Measurements from ENCODE around the gene MS4A13. TPM values are rescaled to one million over a fixed set of nuclear protein-coding genes. Genes with fewer than 3 reads are reported as not detected.

Gene MS4A13
- total and polyA plus RNA-seq, 2 of the 8 experiments (the other 6 are each of a cell fraction or from before 2014, with no cell fraction given), result not detected

DNA sequence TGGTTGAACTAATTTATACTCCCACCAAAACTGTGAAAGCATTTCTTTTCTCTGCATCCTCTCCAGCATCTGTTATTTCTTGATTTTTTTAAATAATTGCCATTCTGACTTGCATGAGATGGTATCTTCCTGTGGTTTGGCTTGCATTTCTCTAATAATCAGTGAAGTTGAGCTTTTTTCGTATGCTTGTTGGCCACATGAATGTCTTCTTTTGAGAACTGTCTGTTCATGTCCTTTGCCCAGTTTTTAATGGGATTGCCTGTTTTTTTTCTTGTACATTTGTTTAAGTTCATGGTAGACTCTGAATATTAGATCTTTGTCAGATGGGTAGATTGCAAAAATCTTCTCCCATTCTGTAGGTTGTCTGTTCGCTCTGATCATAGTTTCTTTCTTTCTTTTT lies 46.1 kb downstream of the MS4A13 start:
- H3K23me2 ChIP-seq (ENCODE audit: low read depth, low read length), result no peaks in the 10 kb centered on the region
- H3K56ac ChIP-seq (replicated peaks; ENCODE audit: insufficient read length, low read depth, low read length), result no peak overlapping the region
- DNase-seq (ENCODE audit: low read depth in 1 of 2, low spot score in 2 of 2), result no peak
- H3K79me1 ChIP-seq (ENCODE audit: low read depth, low read length), result no peaks in the 10 kb centered on the region
- no peak overlapping the region for H3K18ac ChIP-seq (ENCODE audit: extremely low read depth, low read length)
- no peak overlapping the region for H2BK15ac ChIP-seq (ENCODE audit: low read length)
- H3K4ac ChIP-seq (replicated peaks; ENCODE audit: insufficient read length, low read depth, low read length), result no peak overlapping the region
- CTCF ChIA-PET (ENCODE audit: partially characterized antibody), result interaction anchor here (0.7 kb wide), 1 partner anchor 886 kb away, joined by 3 read pairs; no protein-coding TSS in a partner anchor
- no peaks in the 10 kb centered on the region for H3K79me2 ChIP-seq (ENCODE audit: control insufficient read depth in 1 of 2, insufficient read depth in 2 of 2, low read length in 2 of 2)
- H2BK12ac ChIP-seq (ENCODE audit: low read depth, low read length), result no peak overlapping the region
- H3K14ac ChIP-seq (ENCODE audit: insufficient read length), result no peak overlapping the region
- 43% methylated on average over 2 of the region's 2 CpGs; no CpG with 5 or more reads in 1 of the 2 experiments for WGBS, 2 experiments (ENCODE audit: extremely low coverage in 1 of 2, insufficient coverage in 1 of 2, insufficient read length in 1 of 2, insufficient replicate concordance in 2 of 2, low coverage in 1 of 2, low lambda C conversion rate in 2 of 2, missing lambda C conversion rate in 1 of 2)
- H4K5ac ChIP-seq (ENCODE audit: insufficient read length, low read depth, low read length), result no peak overlapping the region
- H3K27me3 ChIP-seq (replicated peaks in 1 of 4; ENCODE audit: control insufficient read depth in 3 of 4, extremely low read depth in 1 of 4, insufficient read depth in 3 of 4, low read length in 3 of 4), result no peaks in the 10 kb centered on the region
- no peaks in the 10 kb centered on the region for H3K36me3 ChIP-seq (ENCODE audit: control insufficient read depth in 2 of 4, insufficient read depth in 4 of 4, low read length in 3 of 4)
- H4K91ac ChIP-seq (replicated peaks; ENCODE audit: insufficient read length, low read length), result no peak overlapping the region
- H4K8ac ChIP-seq (ENCODE audit: extremely low read depth, insufficient read depth, low read length), result no peak overlapping the region
- H3K4me1 ChIP-seq (replicated peaks in 1 of 4; ENCODE audit: control insufficient read depth in 3 of 4, insufficient read depth in 4 of 4, low read length in 3 of 4), result no peaks in the 10 kb centered on the region
- peaks cover 0 to 10% of the 10 kb centered on the region in 2 experiments; a peak in 1 of 4 replicates for H3K9me3 ChIP-seq (ENCODE audit: insufficient read depth in 2 of 2, low read depth in 1 of 2, low read length in 1 of 2)
- no peak overlapping the region for H3K4me2 ChIP-seq (ENCODE audit: insufficient read depth in 1 of 2, low read depth in 2 of 2, low read length in 2 of 2)
- no peak for FAIRE-seq
- POLR2A ChIA-PET (ENCODE audit: partially characterized antibody), result no interaction called here
- H2BK20ac ChIP-seq (ENCODE audit: low read length), result no peak overlapping the region
- no peak overlapping the region for H2BK5ac ChIP-seq (ENCODE audit: low read depth, low read length)
- H3K27ac ChIP-seq (ENCODE audit: low read depth, low read length), result no peak overlapping the region
- no peak overlapping the region for H3K23ac ChIP-seq (ENCODE audit: insufficient read length)
- TF ChIP-seq GABPA (IDR thresholded peaks at IDR 0.05; ENCODE audit: borderline replicate concordance, insufficient read depth, low read length) (no peak), RFX5 (IDR thresholded peaks at IDR 0.05; ENCODE audit: borderline replicate concordance, low read depth, low read length) (no peak), TAF7 (optimal IDR thresholded peaks at IDR 0.05; ENCODE audit: borderline replicate concordance, low read depth, low read length) (no peak), JUND (IDR thresholded peaks at IDR 0.05; ENCODE audit: low read length) (no peak), EZH2 (IDR thresholded peaks at IDR 0.05; ENCODE audit: low read depth, low read length, severe bottlenecking) (no peak), BRCA1 (IDR thresholded peaks at IDR 0.05; ENCODE audit: low read depth, low read length) (no peak), SIX5 (IDR thresholded peaks at IDR 0.05; ENCODE audit: low read depth, low read length) (no peak), RAD21 (IDR thresholded peaks at IDR 0.05 in 1 of 2, conservative IDR thresholded peaks at IDR 0.05 in 1 of 2; ENCODE audit: low read depth in 2 of 2, low read length in 2 of 2) (no peak), YY1 (IDR thresholded peaks at IDR 0.05; ENCODE audit: low read depth, low read length) (no peak), POU5F1 (IDR thresholded peaks at IDR 0.05; ENCODE audit: low read depth, low read length) (no peak), TBP (IDR thresholded peaks at IDR 0.05; ENCODE audit: low read depth, low read length) (no peak), CHD2 (IDR thresholded peaks at IDR 0.05; ENCODE audit: low read length) (no peak), CBX8 (IDR thresholded peaks at IDR 0.05; ENCODE audit: borderline replicate concordance, low read depth, low read length) (no peak), CBX5 (IDR thresholded peaks at IDR 0.05; ENCODE audit: low read depth, low read length) (no peak)
- H4K20me1 ChIP-seq (replicated peaks in 1 of 2; ENCODE audit: control insufficient read depth in 1 of 2, insufficient read depth in 2 of 2, low read length in 2 of 2), result no peaks in the 10 kb centered on the region
- no peak overlapping the region for H2AK5ac ChIP-seq (ENCODE audit: low read depth, low read length)
- no peak overlapping the region for H2AFZ ChIP-seq (ENCODE audit: low read length)
- H3K9ac ChIP-seq (replicated peaks in 1 of 4; ENCODE audit: extremely low read depth in 1 of 4, low read depth in 3 of 4, low read length in 3 of 4), result no peak overlapping the region
- no peak overlapping the region for H2BK120ac ChIP-seq (replicated peaks; ENCODE audit: low read depth, low read length)
- H3K4me3 ChIP-seq (ENCODE audit: extremely low read depth in 1 of 4, insufficient read depth in 2 of 4, low read depth in 3 of 4, low read length in 4 of 4), result no peak overlapping the region

Data from H1 (cell line).